HUDEP-2 (cell line): ENCODE results near the gene RBMY1B.
"Not testable (repeated sequence)": the region's sequence is repeated elsewhere in the genome, so short reads cannot be mapped to it uniquely, and the experiment has no call there.

Experiments
- DNase-seq, 76 experiments: peaks; one replicate each; lab custom pipeline; 2025; ENCODE audit not compliant: unreplicated experiment in 76 of 76; lab: John Stamatoyannopoulos, UW

RBMY1B gene

GRCh38 chrY:21511038-21511437, at the start of gene RBMY1B:
RBMY1B (plus strand) TSS chrY:21511338; CDS start chrY:21513351, 2,013 bp downstream.
- not testable (repeated sequence) for DNase-seq

- not testable (repeated sequence) for DNase-seq
Observed at GRCh38 chrY:21462915-21463314, 48.2 kb upstream of the RBMY1B start.

- no peak for DNase-seq
Observed at GRCh38 chrY:21482967-21483366, 28.2 kb upstream of the RBMY1B start.

- DNase-seq, result not testable (repeated sequence)
Observed at GRCh38 chrY:21534579-21534978, 23.4 kb downstream of the RBMY1B start, which contains the start of gene RBMY1A1. RBMY1A1 (plus strand) TSS chrY:21534879; CDS start chrY:21536892, 2,013 bp downstream.

- not testable (repeated sequence) for DNase-seq
Observed at GRCh38 chrY:21559316-21559984, 48.3 kb downstream of the RBMY1B start.
